Tibial nerve (tissue), 4 donors: ENCODE measurements around the gene JMY. TPM values are rescaled to one million over a fixed set of nuclear protein-coding genes. Genes with fewer than 3 reads are reported as not detected.
"Not testable (repeated sequence)": the region's sequence is repeated elsewhere in the genome, so short reads cannot be mapped to it uniquely, and the experiment has no call there.

Experiments used
- DNase-seq, 2 donors: peaks; one replicate each; pipeline ENCODE4 v3.0.0-alpha.2; 2019; ENCODE audit warnings: low spot score in 2 of 2
- H3K27ac ChIP-seq, 4 donors: fragments of 200-600 bp; sonication (generic) in 3 of 4; one replicate each; pipeline ENCODE4 v1.5.1; 2017 to 2019; ENCODE audit warnings: mild to moderate bottlenecking in 1 of 4
- H3K27me3 ChIP-seq, 2 donors: fragments of 200-600 bp; sonication (generic) in 1 of 2; one replicate each; pipeline versions ENCODE4 v1.5.1 to v1.6.0; 2017 to 2019
- H3K36me3 ChIP-seq, 3 donors: fragments of 200-600 bp; sonication (generic); one replicate each; pipeline ENCODE4 v1.5.1; 2018 to 2019
- H3K4me1 ChIP-seq, 4 donors: fragments of 200-600 bp; sonication (generic) in 3 of 4; one replicate each; pipeline ENCODE4 v1.5.1; 2017 to 2019
- H3K4me3 ChIP-seq, 4 donors: fragments of 200-600 bp; sonication (generic) in 3 of 4; one replicate each; pipeline ENCODE4 v1.5.1; 2017 to 2019; ENCODE audit warnings: mild to moderate bottlenecking in 1 of 4, moderate library complexity in 1 of 4
- H3K9me3 ChIP-seq, 4 donors: fragments of 200-600 bp; sonication (generic) in 3 of 4; one replicate each; pipeline ENCODE4 v1.5.1; 2017 to 2019
- EP300 ChIP-seq, 2 donors: sonication (generic); formaldehyde crosslinking; IDR thresholded peaks; one replicate each; pipeline ENCODE4 v1.6.1; 2017; ENCODE audit warnings: antibody characterized with exemption in 2 of 2, mild to moderate bottlenecking in 1 of 2
- POLR2A ChIP-seq, 2 donors: fragments of 450-650 bp; IDR thresholded peaks; one replicate each; pipeline ENCODE4 v1.6.1; 2017; ENCODE audit warnings: antibody characterized with exemption in 2 of 2, mild to moderate bottlenecking in 2 of 2, moderate library complexity in 2 of 2
- WGBS, 2 donors: methylation state at CpG; one replicate each; pipeline ENCODE4 v1.1.5; 2018; 5-methylcytosine and 5-hydroxymethylcytosine counted together
- total RNA-seq, 4 donors: library from RNA; depleted of rRNA; stranded (reverse); fragments of >200 nt; gene quantifications; one replicate each; pipeline ENCODE4 v1.1.0, GENCODE V29; 2016
- TF ChIP-seq, protein P1 (sequence below), 5 experiments: fragments of 200-600 bp in 3 of 5; fragments of 450-650 bp in 2 of 5; sonication (generic) in 3 of 5; IDR thresholded peaks; one replicate each; pipeline ENCODE4 v1.5.1; 2016 to 2019; ENCODE audit warnings: antibody characterized with exemption in 5 of 5, mild to moderate bottlenecking in 3 of 5, moderate library complexity in 2 of 5

The JMY gene
- total RNA-seq, 4 donors from 2014 or later = 14.7 to 25.7 (median 23.4) TPM

DNA sequence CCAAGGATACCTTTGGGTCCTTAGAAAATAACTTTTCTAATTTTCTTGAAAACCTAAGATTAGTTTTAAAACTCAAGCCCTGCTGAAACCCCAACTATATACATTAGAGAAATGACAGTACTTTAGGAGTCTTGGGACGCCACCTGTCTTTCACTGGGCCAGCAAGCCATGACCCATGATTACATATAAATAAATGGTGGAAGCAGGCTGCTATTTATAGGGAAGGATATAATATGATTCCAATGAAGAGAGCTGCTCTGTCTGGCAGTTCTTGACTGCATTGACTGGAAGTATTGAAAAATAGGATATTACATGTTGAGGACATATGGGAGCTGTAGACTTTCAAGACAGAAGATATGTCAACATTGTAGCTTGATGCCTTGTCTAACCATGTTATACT is 7.3 kb downstream of the JMY start:
- DNase-seq = no peak
- Histone ChIP-seq H3K36me3 (no peaks in the 10 kb centered on the region), H3K9me3 (no peaks in the 10 kb centered on the region), H3K4me3 (no peak overlapping the region), H3K27ac (no peak overlapping the region), H3K4me1 (peaks cover 0 to 60% (median 19%) of the 10 kb centered on the region in 4 donors), H3K27me3 (no peaks in the 10 kb centered on the region)
- WGBS, 2 donors = 83 to 96% methylated on average over 1 of the region's 1 CpG
- TF ChIP-seq POLR2A (IDR thresholded peaks at IDR 0.05) = no peak
- TF ChIP-seq, protein P1, sequence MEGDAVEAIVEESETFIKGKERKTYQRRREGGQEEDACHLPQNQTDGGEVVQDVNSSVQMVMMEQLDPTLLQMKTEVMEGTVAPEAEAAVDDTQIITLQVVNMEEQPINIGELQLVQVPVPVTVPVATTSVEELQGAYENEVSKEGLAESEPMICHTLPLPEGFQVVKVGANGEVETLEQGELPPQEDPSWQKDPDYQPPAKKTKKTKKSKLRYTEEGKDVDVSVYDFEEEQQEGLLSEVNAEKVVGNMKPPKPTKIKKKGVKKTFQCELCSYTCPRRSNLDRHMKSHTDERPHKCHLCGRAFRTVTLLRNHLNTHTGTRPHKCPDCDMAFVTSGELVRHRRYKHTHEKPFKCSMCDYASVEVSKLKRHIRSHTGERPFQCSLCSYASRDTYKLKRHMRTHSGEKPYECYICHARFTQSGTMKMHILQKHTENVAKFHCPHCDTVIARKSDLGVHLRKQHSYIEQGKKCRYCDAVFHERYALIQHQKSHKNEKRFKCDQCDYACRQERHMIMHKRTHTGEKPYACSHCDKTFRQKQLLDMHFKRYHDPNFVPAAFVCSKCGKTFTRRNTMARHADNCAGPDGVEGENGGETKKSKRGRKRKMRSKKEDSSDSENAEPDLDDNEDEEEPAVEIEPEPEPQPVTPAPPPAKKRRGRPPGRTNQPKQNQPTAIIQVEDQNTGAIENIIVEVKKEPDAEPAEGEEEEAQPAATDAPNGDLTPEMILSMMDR (IDR thresholded peaks at IDR 0.05) = no peak
- TF ChIP-seq EP300 (IDR thresholded peaks at IDR 0.05) = no peak

DNA sequence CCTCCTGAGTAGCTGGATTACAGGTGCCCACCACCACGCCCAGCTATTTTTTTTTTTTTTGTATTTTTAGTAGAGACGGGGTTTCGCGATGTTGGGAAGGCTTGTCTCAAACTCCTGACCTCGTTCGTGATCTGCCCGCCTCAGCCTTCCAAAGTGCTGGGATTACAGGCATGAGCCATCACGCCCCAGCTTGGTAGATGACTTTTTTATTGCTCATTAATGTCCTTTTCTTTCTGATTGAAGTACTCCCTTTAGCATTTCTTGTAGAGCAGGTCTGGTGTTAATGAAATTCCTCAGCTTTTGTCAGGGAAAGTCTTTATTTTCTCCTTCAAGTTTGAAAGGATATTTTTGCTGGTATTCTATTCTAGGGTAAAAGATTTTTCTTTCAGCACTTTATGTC is 18.1 kb downstream of the JMY start:
- WGBS, 2 donors = 78 to 84% methylated on average over 8 of the region's 8 CpGs

DNA sequence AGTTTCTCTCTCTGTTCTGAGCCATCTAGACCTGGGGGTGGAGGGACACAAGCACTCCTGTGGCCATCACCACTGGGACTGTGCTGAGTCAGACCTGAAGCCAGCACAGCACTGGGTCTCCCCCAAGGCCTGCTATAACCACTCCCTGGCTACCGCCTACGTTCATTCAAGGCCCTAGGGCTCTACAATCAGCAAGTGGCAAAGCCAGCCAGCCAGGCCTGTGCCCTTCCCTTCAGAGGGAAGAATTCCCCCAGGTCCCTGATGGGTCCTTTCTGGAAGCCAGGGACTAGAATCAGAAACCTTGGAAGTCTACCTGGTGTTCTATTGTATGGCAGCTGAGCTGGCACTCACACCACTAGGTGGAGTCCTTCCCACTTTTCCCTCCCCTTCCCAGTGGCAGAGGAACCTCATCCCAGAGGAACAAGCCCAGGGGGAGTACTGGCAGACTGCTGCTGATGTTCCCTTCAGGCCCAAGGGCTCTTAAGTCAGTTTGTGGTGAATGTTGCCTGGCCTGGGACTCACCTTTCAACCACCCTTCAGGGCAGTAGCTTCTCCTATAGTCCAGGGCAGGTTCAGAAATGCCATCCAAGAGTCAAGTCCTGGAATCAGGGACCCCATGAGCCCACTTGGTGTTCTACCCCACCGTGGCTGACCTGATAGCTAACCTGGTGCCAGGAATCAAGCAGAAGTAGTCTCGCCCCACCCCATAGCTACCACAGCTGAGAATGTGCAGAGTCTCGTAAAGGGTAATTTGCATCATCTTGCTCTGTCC is 20.0 kb downstream of the JMY start:
- Histone ChIP-seq H3K4me1 (peaks cover 0 to 20% (median 0%) of the 10 kb centered on the region in 4 donors), H3K36me3 (peaks cover 0 to 11% (median 0%) of the 10 kb centered on the region in 3 donors), H3K4me3 (no peak overlapping the region), H3K9me3 (no peaks in the 10 kb centered on the region), H3K27me3 (no peaks in the 10 kb centered on the region), H3K27ac (no peak overlapping the region)
- 94 to 100% methylated on average over 3 to 5 of the region's 5 CpGs for WGBS, 2 donors
- TF ChIP-seq POLR2A (IDR thresholded peaks at IDR 0.05) (no peak), EP300 (IDR thresholded peaks at IDR 0.05) (no peak)
- TF ChIP-seq, protein P1 (IDR thresholded peaks at IDR 0.05) = peak in 2 of 5 experiments; percentile 4 to 23
- DNase-seq = no peak

More for the DNA sequence above, 18.1 kb downstream of the JMY start:
- not testable (repeated sequence) for H3K36me3 ChIP-seq, DNase-seq, H3K4me3 ChIP-seq, H3K27ac ChIP-seq, H3K27me3 ChIP-seq, H3K9me3 ChIP-seq
- H3K4me1 ChIP-seq = peaks cover 0 to 15% (median 0%) of the 10 kb centered on the region in 4 donors

DNA sequence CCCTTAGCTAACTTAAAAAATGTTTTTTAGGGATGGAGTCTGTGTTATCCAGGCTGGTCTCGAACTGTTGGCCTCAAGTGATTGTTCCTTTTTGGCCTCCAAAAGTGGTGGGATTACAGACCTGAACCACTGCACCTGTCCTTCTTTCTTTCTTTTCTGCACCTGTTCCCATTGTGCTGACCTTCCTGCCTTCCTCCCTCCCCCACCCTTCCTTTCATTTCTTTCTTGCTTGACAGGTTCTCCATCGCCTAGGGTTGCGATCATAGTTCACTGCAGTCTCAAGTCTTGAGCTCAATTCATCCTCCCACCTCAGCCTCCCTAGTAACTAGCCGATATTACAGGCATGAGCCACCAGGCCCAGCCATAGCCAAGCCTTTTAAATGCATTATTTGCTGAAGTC is 20.6 kb downstream of the JMY start:
- TF ChIP-seq EP300 (IDR thresholded peaks at IDR 0.05) (no peak), POLR2A (IDR thresholded peaks at IDR 0.05) (no peak)
- TF ChIP-seq, protein P1 (IDR thresholded peaks at IDR 0.05) = no peak
- Histone ChIP-seq H3K9me3 (no peaks in the 10 kb centered on the region), H3K27me3 (no peaks in the 10 kb centered on the region), H3K36me3 (peaks cover 0 to 11% (median 0%) of the 10 kb centered on the region in 3 donors), H3K4me3 (no peak overlapping the region), H3K4me1 (peaks cover 0 to 20% (median 0%) of the 10 kb centered on the region in 4 donors), H3K27ac (no peak overlapping the region)
- 96% methylated on average over 4 of the region's 4 CpGs for WGBS, 2 donors
- DNase-seq = no peak

DNA sequence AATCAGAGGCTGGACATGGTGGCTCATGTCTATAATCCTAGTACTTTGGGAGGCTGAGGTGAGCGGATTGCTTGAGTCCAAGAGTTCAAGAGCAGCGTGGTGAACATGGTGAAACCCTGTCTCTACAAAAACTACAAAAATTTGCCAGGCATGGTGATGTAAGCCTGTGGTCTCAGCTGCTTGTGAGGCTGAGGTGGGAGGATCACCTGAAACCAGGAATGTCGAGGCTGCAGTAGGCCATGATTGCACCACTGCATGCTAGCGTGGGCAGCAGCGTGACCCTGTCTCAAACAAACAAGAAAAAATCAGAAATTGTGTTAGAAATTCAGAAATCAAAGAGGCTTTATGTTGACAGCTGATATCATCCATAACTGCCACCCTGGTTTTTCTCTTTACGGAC is 21.4 kb downstream of the JMY start:
- no peaks in the 10 kb centered on the region for H3K27me3 ChIP-seq
- H3K4me3 ChIP-seq = no peak overlapping the region
- no peak for DNase-seq
- H3K36me3 ChIP-seq = peaks cover 0 to 5% (median 0%) of the 10 kb centered on the region in 3 donors
- no peaks in the 10 kb centered on the region for H3K9me3 ChIP-seq
- WGBS, 2 donors = 88 to 94% methylated on average over 6 of the region's 6 CpGs
- no peak for TF ChIP-seq EP300 (IDR thresholded peaks at IDR 0.05)
- TF ChIP-seq POLR2A (IDR thresholded peaks at IDR 0.05) = no peak
- TF ChIP-seq, protein P1 (IDR thresholded peaks at IDR 0.05) = no peak
- H3K4me1 ChIP-seq = peaks cover 0 to 20% (median 0%) of the 10 kb centered on the region in 4 donors
- no peak overlapping the region for H3K27ac ChIP-seq
